ENCODE results near the gene TTLL1.
"Not testable (repeated sequence)": the region's sequence is repeated elsewhere in the genome, so short reads cannot be mapped to it uniquely, and the experiment has no call there.

DNA sequence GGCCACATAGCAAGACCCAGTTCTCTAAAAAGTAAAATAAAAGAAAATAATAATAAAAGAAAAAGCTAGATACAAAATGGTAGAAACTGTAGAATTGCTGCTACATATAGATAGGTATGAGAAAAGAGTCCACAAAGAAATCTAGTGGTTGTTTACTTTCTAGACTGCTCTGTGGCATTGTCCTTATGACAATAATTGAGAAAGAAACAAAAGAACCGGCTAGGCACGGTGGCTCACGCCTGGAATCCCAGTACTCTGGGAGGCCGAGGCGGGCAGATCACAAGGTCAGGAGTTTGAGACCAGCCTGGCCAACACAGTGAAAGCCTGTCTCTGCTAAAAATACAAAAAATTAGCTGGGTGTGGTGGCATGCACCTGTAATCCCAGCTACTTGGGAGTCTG is 73.0 kb downstream of the TTLL1 start:
- not testable (repeated sequence) for TF ChIP-seq EZH2, EZH2phosphoT487 (IDR thresholded peaks at IDR 0.05)
- TF ChIP-seq, protein P1, sequence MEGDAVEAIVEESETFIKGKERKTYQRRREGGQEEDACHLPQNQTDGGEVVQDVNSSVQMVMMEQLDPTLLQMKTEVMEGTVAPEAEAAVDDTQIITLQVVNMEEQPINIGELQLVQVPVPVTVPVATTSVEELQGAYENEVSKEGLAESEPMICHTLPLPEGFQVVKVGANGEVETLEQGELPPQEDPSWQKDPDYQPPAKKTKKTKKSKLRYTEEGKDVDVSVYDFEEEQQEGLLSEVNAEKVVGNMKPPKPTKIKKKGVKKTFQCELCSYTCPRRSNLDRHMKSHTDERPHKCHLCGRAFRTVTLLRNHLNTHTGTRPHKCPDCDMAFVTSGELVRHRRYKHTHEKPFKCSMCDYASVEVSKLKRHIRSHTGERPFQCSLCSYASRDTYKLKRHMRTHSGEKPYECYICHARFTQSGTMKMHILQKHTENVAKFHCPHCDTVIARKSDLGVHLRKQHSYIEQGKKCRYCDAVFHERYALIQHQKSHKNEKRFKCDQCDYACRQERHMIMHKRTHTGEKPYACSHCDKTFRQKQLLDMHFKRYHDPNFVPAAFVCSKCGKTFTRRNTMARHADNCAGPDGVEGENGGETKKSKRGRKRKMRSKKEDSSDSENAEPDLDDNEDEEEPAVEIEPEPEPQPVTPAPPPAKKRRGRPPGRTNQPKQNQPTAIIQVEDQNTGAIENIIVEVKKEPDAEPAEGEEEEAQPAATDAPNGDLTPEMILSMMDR (IDR thresholded peaks at IDR 0.05): not testable (repeated sequence)

All from neural progenitor cell (in vitro differentiated cells).